Smooth muscle cell of the umbilical artery (primary cell): ENCODE results near the gene TMEM135. TPM values are rescaled to one million over a fixed set of nuclear protein-coding genes. Genes with fewer than 3 reads are reported as not detected.

Experiments
- total RNA-seq: library from RNA; depleted of rRNA; stranded (reverse); fragments of >200 nt; gene quantifications from 2 replicates; pipeline ENCODE4 v1.2.3, GENCODE V29; 2014

TMEM135 gene
- total RNA-seq, result 17.8 and 18.4 TPM in 2 replicates

DNA sequence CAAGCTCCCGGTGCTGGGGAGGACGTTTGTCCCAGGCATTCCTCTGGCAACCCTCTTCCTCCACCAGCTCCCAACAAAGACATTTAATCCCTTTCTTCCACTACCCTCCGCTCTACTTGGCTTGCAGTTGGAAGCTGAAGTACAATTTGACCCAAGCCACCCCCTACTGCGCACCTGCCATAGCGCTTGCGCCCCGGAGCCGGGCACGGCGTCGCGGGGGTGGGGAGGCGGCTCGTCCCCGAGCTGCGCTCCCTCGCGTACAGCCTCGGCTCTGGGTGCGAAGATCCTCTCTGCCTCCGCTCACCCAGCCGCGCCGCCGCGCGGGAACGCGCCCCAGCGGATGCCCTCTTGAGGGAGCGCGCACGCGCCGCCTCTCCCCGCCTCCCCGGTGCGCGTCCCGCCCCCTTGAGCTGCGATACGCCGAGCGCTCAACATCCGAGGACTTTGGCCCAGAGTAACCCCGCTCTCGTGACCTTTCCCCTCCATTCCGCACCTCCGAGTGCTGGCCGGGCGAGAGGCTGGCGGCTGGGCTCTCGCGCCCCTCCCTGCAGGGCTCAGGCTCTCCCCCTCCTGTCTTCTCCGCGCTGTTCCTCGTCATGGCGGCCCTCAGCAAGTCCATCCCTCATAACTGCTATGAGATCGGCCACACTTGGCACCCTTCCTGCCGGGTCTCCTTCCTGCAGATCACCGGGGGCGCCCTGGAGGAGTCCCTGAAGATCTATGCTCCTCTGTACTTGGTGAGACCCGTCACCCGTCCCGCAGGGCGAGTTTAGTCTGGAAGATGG, at the start of gene TMEM135:
Gene TMEM135 (plus strand): TSS at position 485 of the 785 bp plus-strand sequence. CDS start 112 bp downstream, at position 597.

Other genes with a start within 250 kb of the TMEM135 start
- gene PRSS23, start 237.4 kb upstream of the TMEM135 start, total RNA-seq, result 189 and 306 TPM in 2 replicates
- gene FZD4, start 82.5 kb upstream of the TMEM135 start, total RNA-seq, result 6.0 and 9.5 TPM in 2 replicates